GM19023 (cell line): Measurements from ENCODE around the gene EDN1.

ENCODE experiments used
- ATAC-seq: cut with Tn5 transposase; IDR thresholded peaks from one replicate; pipeline ENCODE4 v1.9.1; 2021; ENCODE audit warnings: mild to moderate bottlenecking, moderate library complexity; ENCODE audit not compliant: unreplicated experiment

Gene EDN1

DNA sequence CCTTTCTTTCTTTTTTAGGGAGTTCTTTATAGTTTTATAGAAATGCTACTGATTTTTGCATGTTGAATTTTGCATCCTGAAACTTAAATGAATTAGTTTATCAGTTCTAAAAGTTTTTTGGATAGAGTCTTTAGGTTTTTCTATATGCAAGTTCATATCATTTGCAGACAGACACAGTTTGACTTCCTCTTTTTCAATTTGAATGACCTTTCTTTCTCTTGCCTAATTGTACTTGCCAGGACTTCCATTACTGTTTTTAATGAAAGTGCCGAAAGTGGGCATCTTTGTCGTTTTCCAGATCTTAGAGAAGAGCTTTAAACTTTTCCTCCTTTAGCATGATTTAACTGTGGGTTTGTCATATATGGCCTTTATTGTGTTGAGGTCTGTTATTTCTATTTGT lies 21.1 kb upstream of the EDN1 start:
- no peak for ATAC-seq

DNA sequence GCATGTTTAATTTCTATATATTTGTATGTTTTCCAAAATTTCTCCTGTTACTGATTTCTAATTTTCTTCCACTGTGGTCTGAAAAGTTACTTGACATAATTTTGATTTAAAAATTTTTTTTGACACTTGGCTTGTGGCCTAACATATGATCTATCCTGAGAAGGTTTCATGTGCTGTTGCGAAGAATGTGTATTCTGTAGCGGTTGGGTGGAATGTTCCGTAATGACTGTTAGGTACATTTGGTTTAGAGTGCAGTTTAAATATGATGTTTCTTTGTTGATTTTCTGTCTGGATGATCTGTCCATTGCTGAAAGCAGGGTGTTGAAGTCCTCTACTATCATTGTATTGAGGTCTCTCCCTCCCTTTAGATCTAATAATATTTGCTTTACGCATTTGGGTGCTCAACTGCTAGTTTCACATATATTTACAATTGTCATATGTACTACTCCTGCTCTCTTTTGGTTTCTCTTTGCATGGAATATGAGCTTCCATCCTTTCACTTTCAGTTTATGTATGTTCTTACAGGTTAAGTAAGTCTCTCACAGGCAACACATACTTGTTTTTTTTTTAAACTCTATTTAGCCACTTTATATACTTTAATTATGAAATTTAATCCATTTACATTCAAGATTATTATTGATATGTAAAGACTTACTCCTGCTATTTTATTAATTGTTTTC lies 19.5 kb upstream of the EDN1 start:
- ATAC-seq, result no peak

- ATAC-seq, result no peak
Observed at GRCh38 chr6:12271594-12271993, 18.6 kb upstream of the EDN1 start.

GRCh38 chr6:12271997-12272396 lies 18.2 kb upstream of the EDN1 start:
- no peak for ATAC-seq

GRCh38 chr6:12275107-12275506 lies 15.1 kb upstream of the EDN1 start:
- ATAC-seq, result no peak

- ATAC-seq, result no peak
Observed at GRCh38 chr6:12276930-12277315, 13.2 kb upstream of the EDN1 start.

GRCh38 chr6:12277386-12277785 lies 12.8 kb upstream of the EDN1 start:
- ATAC-seq, result no peak

DNA sequence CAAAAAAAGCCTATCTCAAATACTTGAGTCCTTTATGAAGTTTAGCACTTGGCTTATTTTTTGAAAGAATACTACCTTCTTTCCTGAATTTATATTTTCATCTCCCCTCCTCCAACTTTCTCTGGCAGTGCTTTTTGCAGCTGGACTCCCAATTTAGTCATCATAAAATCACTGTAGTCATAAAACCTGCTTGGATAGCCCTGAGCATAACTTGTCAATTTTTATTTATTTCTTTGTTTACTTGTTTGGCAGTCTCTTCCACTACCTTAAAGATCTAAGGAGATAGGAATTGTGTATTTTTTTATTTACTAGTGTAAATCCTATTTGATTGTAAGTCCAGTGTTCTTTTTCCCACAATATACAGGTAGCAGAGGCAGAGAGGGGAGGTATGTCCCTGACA lies 11.2 kb upstream of the EDN1 start:
- no peak for ATAC-seq

DNA sequence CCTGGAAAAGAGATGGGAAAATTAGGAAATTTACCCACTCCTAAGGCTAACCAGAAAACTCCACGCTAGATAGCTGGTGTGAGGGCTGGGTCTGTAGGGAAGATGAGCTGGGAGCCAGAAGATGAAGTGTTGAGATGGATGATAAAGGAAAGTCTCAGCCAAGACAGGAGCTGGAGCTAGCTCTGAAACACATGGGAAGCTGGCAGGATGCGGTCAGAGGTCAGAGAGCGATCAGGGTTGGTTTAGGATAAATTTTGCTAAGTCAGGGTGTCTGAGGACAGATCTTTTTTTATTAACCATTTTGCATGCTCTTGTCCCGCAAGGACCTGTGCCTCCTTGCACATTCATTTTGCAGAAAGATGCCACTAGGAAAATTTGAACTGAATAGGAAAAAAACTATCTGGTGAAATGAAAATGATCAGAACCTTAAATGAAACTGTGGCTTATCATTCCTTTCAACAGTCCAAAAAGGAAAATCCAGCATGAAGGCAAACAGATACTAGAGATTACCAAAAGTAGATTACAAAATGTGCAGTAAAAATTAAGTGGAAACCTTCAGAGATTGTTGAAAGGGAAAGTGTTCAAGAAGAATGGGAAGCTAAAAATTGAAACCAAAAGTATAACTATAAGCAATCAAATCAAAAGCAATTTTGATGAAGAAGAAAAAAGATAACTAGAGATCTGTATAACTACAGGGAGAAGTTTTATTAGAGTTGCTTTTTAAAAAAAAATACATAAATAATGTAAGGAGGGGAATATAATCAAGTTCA lies 10.7 kb upstream of the EDN1 start:
- ATAC-seq, result no peak

- no peak for ATAC-seq
Observed at GRCh38 chr6:12280458-12280857, 9.7 kb upstream of the EDN1 start.

GRCh38 chr6:12280902-12281301 lies 9.3 kb upstream of the EDN1 start:
- ATAC-seq, result no peak

DNA sequence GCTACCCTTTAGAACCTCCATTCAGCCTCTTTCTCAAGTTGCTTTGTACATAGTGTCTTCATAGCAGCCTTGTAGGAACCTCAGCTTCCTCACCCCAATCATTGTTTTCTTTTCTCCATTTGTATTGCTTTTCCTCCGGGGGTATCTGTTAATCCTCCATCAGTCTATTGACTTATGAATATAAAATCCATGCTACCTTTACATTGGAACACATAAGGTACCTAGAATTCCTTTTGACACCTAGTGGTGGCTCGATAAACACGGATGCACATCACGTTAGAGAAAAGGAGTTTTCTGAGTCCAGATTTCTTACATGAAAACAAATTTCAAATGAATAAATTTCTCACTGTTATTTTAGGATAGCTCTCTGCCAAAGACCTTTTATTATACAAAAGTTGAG lies 6.3 kb upstream of the EDN1 start:
- no peak for ATAC-seq

DNA sequence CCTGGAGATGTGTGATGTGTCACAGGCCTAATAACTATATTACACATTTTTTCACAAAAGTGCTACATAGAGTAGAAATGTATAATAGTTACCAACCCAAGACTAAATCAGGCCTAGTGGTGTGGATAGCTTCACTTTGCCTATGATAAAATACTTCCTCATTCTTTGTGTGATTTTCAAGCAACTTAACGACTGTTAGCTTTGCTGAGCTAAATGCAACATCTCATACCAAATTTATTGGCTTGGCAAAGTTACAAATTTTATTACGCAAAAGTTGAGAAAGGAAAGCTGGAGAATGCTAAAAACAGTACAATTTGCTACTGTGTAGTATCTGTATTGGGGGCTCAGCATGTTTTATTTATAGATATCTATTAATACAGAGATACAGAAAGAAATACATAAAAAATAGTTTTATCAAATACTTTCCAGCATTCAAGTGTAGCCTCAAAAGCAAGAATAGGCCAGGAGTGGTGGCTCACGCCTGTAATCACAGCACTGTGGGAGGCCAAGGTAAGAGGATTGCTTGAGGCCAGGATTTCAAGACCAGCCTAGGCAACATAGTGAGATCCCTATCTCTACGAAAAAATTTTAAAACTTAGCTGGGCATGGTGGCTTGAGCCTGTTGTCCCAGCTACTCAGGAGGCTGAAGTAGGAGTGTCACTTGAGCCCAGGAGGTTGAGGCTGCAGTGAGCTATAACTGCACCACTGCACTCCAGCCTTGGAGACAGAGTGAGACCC lies 3.6 kb upstream of the EDN1 start:
- ATAC-seq, result no peak

GRCh38 chr6:12288211-12288618 lies 1.9 kb upstream of the EDN1 start:
- ATAC-seq, result no peak

DNA sequence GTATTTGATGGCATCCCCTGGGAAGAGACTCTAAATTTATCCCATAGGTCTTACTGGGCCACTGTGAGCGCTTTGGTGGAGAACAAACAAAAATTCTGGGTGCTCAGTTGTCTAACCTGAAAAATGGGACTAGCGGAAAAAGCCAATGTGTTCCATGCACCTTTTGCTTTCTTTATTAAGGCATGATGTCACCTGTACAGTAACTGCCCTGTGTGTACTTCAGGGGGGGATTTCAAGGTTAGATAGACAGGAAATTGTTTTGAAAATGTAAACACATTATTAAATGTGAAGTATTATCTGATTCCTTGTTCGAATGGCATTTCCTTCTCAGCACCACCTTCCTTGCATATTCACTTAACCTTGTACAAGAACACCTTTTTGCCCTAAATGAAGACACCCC lies 1.2 kb upstream of the EDN1 start:
- ATAC-seq, result no peak

GRCh38 chr6:12289365-12289919 lies 719 bp upstream of the EDN1 start:
- no peak for ATAC-seq

DNA sequence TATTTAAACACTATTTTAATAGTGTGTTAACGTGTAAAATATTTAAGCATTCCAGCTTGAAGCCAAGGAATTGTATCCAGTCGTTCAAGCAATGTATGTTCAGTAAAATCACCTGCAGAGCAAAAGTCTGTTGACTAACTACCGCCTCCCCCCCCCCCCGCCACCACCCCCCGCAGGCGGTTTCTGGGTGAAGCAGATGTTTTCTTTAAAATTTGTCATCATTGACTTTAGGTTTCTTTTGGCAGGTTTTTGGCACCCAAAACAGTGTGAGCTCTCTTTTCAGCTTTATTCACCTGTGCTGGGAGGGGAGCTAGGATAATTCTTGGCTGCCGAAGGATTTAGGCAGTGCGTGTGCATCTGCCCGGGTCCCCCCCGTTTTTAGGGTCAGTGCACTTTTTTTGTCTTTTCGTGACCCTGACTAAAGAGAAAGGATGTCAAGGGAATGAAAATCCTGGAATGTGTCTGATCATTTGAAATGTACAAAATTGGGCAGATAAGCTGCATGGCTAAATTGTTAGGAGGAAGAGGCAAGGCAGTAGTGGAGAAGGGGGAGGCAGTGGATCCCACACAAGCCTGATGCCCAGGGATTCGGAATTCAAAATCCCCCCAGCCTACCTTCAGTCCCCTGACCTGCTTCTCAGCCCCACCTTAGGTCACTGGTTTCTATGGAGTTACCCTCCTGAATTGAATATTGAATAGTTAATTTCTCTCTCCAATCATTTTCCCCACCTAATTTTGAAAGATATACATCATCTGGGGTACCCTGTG lies 1.1 kb downstream of the EDN1 start:
- no peak for ATAC-seq

DNA sequence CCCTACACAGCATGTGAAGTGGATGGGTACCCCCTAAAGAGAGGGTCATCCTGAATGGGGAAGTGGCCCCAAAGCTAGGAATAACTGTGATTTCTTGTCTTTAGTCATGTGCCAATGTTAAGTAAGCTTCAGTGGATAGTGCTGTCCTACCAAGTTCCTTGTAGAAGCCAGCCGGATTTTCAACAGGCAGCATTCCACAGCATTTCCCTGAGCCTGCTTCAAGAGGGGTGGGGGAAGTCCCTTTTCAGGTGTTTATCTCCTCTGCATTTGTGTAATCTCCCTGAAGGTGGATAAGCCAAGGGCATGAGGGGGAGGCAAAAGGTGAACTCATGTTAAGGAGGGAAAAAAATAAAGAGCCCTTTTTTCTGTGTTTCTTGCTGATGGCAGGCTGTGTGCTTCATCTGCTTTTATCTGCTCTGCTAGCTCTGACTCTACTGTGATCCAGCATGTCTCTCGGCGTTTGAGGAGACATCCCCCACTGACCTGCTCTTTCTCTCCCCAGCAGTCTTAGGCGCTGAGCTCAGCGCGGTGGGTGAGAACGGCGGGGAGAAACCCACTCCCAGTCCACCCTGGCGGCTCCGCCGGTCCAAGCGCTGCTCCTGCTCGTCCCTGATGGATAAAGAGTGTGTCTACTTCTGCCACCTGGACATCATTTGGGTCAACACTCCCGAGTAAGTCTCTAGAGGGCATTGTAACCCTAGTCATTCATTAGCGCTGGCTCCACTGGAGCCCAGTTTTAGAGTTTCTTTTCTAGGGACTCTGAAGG lies 1.9 kb downstream of the EDN1 start:
- no peak for ATAC-seq

GRCh38 chr6:12293235-12293930 lies 3.2 kb downstream of the EDN1 start:
- no peak for ATAC-seq
